ENCODE data around the gene OGFR.
A peak's percentile ranks its signal among the peaks of the same experiment; 100 is the strongest.

The OGFR gene

GRCh38 chr20:62861726-62862336 is 57.2 kb downstream of the OGFR start, which contains the start of gene TCFL5:
TCFL5 (minus strand) TSS chr20:62861822; CDS start chr20:62861670, 152 bp downstream.
- peak; percentile 99 for DNase-seq (ENCODE audit: low spot score)
